Daoy (cell line): ENCODE measurements around the gene ATRNL1. TPM values are rescaled to one million over a fixed set of nuclear protein-coding genes. Genes with fewer than 3 reads are reported as not detected.
"Not testable (repeated sequence)": the region's sequence is repeated elsewhere in the genome, so short reads cannot be mapped to it uniquely, and the experiment has no call there.

Source experiments
- DNase-seq: peaks from one replicate; pipeline ENCODE4 v3.0.0-alpha.2; 2015; ENCODE audit warnings: low read depth
- total RNA-seq: library from RNA; depleted of rRNA; stranded (reverse); fragments of >200 nt; shearing (Covaris generic); gene quantifications from 2 replicates; pipeline ENCODE4 v1.2.3, GENCODE V29; 2014

The ATRNL1 gene
- total RNA-seq, 1 experiment from 2014 or later: 7.1 TPM

GRCh38 chr10:115207276-115207675 is 114.1 kb downstream of the ATRNL1 start:
- DNase-seq: not testable (repeated sequence)

- DNase-seq: no peak
Observed at GRCh38 chr10:115209133-115209532, 116.0 kb downstream of the ATRNL1 start.

GRCh38 chr10:115214829-115215228 is 121.7 kb downstream of the ATRNL1 start:
- no peak for DNase-seq

DNA sequence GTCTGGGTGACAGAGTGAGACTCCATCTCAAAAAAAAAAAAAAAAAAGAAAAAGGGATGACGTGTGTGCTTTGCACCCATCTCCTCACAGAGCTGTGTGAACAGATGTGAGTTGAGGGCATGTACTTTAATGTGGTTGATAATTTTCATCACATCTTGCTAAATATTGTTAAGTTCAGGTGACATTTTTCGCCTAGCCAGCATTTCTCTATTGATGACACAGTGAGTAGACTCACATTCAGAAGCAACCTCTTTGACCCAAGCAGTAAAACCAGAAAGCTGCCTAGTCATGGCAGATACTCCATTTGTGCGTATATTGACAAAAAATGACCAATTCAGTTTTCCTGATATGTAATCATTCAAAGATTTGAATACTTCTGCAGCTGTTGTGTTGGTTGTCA is 126.0 kb downstream of the ATRNL1 start:
- DNase-seq: no peak

DNA sequence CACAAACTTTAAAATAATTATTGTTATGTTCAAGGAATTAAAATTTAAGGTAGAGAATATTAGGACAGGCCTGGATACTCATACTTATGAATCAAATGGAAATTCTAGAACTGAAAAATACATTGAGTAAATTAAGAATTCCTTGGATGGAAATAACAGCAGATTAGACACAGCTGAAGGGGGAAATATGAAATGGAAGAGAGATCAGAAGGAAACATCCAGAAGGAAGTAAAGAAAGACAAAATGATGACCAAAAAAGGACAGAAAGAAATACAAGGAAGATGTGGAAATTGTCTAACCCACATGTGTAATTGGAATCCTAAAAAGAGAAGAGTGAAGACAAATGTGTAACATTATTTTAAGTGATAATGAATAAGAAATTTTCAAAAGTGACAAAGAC is 128.9 kb downstream of the ATRNL1 start:
- DNase-seq: no peak

- no peak for DNase-seq
Observed at GRCh38 chr10:115239761-115240160, 146.6 kb downstream of the ATRNL1 start.

DNA sequence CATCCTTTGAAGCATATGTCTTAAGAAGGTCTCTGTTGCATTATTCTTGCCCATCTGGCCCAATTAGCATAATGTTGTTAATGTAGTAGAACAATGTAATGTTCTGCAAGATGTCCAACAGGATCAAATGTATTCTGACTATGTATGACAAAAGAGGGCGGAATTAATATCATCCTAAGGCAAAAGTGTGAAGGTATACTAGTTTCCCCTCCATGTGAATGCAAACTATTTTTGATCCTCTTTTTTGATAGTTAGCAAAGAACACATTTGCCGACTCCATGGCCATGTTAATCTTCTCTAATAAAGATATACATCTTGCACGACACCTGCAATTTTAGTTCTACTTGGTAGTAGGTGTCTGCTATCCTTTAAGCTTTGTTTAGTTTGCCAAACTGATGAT is 157.6 kb downstream of the ATRNL1 start:
- DNase-seq: no peak

- not testable (repeated sequence) for DNase-seq
Observed at GRCh38 chr10:115253765-115254164, 160.6 kb downstream of the ATRNL1 start.

DNA sequence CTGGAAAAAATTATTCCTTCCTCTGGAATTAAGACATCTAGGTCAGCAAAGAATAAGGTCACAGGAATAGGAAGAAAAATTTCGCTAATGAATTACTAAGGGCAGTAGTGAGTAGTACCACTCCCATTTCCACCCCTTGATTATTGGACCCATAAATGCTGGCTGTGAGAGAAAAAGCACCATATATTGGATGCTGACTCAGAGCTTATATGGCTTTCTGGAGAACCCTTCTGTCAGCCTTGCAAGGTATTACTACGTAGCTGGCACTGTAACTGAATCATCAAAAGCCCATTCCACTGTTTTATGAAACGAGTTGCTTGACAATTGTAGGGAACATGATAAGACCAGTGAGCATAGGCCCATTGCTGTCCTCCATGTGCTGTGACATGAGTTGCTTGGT is 179.3 kb downstream of the ATRNL1 start:
- DNase-seq: no peak

DNA sequence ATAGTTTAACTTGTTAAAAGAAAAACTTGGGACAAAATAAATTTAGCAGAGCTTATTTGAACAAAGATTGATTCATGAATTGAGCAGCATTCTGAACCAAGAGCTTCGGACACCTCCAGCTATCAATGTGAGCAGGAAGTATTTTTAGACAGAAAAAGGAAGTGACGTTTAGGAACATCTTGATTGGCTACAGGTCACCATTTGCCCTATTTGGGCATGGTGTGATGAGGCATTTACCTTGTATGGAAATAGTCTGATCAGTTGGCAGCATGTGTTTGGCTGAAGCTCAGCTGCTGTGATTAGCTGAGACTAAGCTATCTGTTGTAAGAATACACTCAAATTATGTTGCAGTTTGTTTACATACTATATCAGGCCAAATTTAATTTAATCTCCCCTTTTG is 185.1 kb downstream of the ATRNL1 start:
- no peak for DNase-seq

DNA sequence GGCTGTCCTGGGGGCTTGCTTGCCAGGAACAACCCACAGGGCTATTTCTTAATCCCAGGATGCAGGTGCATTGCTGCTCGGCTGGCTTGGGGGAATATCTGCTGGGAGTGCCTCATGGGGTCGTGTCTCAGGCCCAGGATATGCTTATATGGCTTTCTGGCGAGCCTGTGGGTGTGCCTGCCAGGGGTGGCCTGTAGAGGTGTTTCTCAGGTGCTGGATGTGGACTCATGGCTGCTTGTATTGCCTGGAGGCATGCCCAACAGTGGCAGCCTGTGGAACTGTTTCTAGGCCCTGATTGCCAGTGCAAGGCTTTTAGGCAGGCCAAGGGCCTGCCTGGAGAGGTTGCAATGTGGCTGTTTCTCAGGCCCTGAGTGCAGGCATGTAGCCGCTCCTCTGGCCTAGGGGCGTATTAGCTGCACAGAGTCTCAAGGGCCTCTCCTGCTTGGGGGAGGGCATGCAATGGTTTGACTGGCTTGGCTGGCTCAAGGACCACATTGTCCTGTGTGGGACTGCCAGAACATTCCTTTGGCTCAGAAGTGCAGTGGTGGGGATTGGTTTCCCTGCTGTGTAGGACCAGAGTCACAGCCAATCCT is 202.1 kb downstream of the ATRNL1 start:
- DNase-seq: no peak

- no peak for DNase-seq
Observed at GRCh38 chr10:115300080-115300479, 206.9 kb downstream of the ATRNL1 start.

DNA sequence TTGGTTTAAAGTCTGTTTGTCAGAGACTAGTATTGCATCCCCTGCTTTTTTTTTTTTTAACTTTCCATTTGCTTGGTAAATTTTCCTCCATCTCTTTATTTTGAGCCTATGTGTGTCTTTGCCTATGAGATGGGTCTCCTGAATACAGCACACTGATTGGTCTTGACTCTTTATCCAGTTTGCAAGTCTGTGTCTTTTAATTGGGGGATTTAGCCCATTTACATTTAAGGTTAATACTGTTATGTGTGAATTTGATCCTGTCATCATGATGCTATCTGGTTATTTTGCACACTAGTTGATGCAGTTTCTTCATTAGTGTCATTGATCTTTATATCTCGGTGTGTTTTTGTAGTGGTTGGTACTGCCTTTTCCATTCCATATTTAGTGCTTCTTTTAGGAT is 226.5 kb downstream of the ATRNL1 start:
- not testable (repeated sequence) for DNase-seq

- DNase-seq: no peak
Observed at GRCh38 chr10:115321360-115321759, 228.2 kb downstream of the ATRNL1 start.

GRCh38 chr10:115328331-115328730 is 235.2 kb downstream of the ATRNL1 start:
- DNase-seq: no peak

- DNase-seq: peak; percentile 8
Observed at GRCh38 chr10:115335366-115335765, 242.2 kb downstream of the ATRNL1 start.

DNA sequence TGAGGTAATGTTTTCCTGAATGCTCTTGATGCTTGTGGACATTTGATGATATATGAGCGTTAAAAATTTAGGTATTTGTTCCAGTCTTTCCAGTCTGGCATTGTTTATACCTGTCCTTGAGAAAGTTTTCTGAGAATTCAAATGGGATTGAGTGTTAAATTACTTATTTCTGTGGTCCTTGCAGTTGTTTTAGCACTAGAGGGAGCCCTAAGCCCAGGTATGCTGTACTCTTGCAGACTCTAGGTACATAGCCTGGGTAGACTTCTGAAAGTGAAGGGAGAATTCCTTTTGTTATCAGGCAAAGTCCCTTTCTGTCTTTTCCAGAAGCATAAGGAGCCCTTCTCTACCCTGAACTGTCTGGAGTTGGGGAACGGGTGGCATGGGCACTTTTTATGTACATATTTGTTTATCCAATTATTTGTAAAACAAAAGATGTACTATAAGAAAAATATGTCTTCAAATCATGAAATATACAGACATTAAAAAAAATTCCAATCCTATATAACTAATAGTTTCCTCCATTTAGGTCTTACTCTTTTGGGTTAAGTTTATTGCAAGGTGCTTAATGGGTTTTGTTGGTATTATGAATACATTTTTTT is 262.1 kb downstream of the ATRNL1 start:
- peak; percentile 54 for DNase-seq

GRCh38 chr10:115367920-115368319 is 274.8 kb downstream of the ATRNL1 start:
- not testable (repeated sequence) for DNase-seq

DNA sequence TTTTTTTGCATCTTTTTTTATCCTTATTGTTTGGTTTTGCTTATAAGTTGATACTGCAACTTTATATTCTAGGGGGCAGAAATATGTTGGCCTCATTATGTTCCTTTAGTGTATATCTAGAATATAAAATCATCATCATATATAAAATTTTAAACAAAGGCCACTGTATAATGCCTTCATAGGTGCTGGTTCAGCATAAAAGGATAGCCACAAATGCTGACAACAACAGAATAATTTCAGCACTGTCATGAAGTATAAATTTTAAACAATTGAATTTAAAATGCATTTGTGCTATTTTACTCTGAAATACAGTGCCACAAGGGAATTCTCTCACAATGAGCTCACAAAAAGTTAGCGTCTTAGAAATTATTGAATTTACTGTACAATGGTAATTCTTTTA is 285.9 kb downstream of the ATRNL1 start:
- no peak for DNase-seq

- no peak for DNase-seq
Observed at GRCh38 chr10:115384665-115385064, 291.5 kb downstream of the ATRNL1 start.

GRCh38 chr10:115390607-115391006 is 297.4 kb downstream of the ATRNL1 start:
- no peak for DNase-seq

- DNase-seq: no peak
Observed at GRCh38 chr10:115398026-115398425, 304.9 kb downstream of the ATRNL1 start.

DNA sequence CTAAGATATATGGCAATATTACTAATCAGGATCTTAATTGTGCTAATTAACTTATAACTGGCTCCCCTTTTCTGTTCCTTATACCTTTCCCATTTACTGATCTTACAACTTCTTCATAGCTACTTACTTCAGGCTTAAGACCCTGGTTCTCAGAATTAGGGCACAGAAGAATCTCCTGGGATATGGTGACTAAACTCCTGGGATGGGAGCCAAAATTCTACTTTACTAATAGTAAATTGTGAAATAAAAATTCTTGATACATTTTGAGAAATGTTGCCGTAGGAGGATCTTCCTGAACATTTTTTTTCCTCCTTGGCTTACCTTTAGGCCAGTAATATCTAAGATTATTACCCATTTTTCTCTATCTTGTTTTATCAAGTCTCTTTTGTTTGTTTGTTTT is 309.5 kb downstream of the ATRNL1 start:
- peak; percentile 12 for DNase-seq

DNA sequence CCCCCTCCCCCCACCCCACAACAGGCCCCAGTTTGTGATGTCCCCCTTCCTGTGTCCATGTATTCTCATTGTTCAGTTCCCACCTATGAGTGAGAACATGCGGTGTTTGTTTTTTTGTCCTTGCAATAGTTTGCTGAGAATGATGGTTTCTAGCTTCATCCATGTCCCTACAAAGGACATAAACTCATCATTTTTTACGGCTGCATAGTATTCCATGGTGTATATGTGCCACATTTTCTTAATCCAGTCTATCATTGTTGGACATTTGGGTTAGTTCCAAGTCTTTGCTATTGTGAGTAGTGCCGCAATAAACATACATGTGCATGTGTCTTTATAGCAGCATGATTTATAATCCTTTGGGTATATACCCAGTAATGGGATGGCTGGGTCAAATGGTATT is 312.7 kb downstream of the ATRNL1 start:
- DNase-seq: not testable (repeated sequence)
